HG02870 (cell line): ENCODE results near the gene NATD1.

Experiments used
- ATAC-seq: cut with Tn5 transposase; IDR thresholded peaks from one replicate; pipeline ENCODE4 v1.9.1; 2021; ENCODE audit warnings: mild to moderate bottlenecking, moderate library complexity; ENCODE audit not compliant: unreplicated experiment

The NATD1 gene

GRCh38 chr17:21218101-21218500, 35.1 kb downstream of the NATD1 start:
- no peak for ATAC-seq

GRCh38 chr17:21217346-21217745, 35.9 kb downstream of the NATD1 start:
- ATAC-seq = no peak

GRCh38 chr17:21215935-21216334, 37.3 kb downstream of the NATD1 start:
- no peak for ATAC-seq

GRCh38 chr17:21214777-21215541, 38.3 kb downstream of the NATD1 start:
- ATAC-seq = peak; percentile 16

GRCh38 chr17:21214015-21214776, 39.0 kb downstream of the NATD1 start, which contains the start of gene TMEM11:
TSS of gene TMEM11 (minus strand) at chr17:21214161. CDS start at chr17:21214152, 9 bp downstream.
- ATAC-seq = peak; percentile 79

- peak; percentile 8 for ATAC-seq
Measured at GRCh38 chr17:21213638-21214014, 39.6 kb downstream of the NATD1 start.

GRCh38 chr17:21212826-21213637, 40.2 kb downstream of the NATD1 start:
- no peak for ATAC-seq

- ATAC-seq = no peak
Measured at GRCh38 chr17:21211825-21212479, 41.3 kb downstream of the NATD1 start.

- ATAC-seq = no peak
Measured at GRCh38 chr17:21210411-21211076, 42.7 kb downstream of the NATD1 start.

GRCh38 chr17:21209511-21210175, 43.6 kb downstream of the NATD1 start:
- ATAC-seq = no peak

- ATAC-seq = no peak
Measured at GRCh38 chr17:21208352-21208751, 44.9 kb downstream of the NATD1 start.

- ATAC-seq = no peak
Measured at GRCh38 chr17:21204935-21205334, 48.3 kb downstream of the NATD1 start.

- no peak for ATAC-seq
Measured at GRCh38 chr17:21202512-21202911, 50.7 kb downstream of the NATD1 start.

GRCh38 chr17:21201874-21202273, 51.3 kb downstream of the NATD1 start:
- no peak for ATAC-seq

- no peak for ATAC-seq
Measured at GRCh38 chr17:21201298-21201595, 52.0 kb downstream of the NATD1 start.

- no peak for ATAC-seq
Measured at GRCh38 chr17:21200590-21201297, 52.5 kb downstream of the NATD1 start.

GRCh38 chr17:21199856-21200255, 53.4 kb downstream of the NATD1 start:
- peak; percentile 70 for ATAC-seq

GRCh38 chr17:21199311-21199710, 53.9 kb downstream of the NATD1 start:
- no peak for ATAC-seq

- ATAC-seq = no peak
Measured at GRCh38 chr17:21198411-21198810, 54.8 kb downstream of the NATD1 start.
